WTC11 (cell line): ENCODE results near the gene DPEP2NB. TPM values are rescaled to one million over a fixed set of nuclear protein-coding genes. Genes with fewer than 3 reads are reported as not detected.

Experiments used
- ATAC-seq: fragments of 200-7000 bp; cut with Tn5 transposase; 2 replicates; pipeline ENCODE4 v1.10.0; 2021; ENCODE audit warnings: mild to moderate bottlenecking, moderate library complexity
- CTCF ChIA-PET: fragments of 300-600 bp; sonication (Branson Sonifier 250); formaldehyde crosslinking; loops from one replicate; lab custom pipeline; 2021; ENCODE audit warnings: antibody characterized with exemption; lab: Charles Lee
- POLR2A ChIA-PET: fragments of 350-600 bp; sonication (Branson Sonifier 250); formaldehyde crosslinking; loops from one replicate; lab custom pipeline; 2021; ENCODE audit warnings: antibody characterized with exemption; lab: Charles Lee
- DNase-seq: peaks from one replicate; pipeline ENCODE4 v3.0.0; 2021; ENCODE audit warnings: low spot score
- H3K27ac Mint-ChIP-seq: 2 replicates; pipeline ENCODE4 v1.8.0; 2021; ENCODE audit warnings: mixed read lengths
- H3K27me3 Mint-ChIP-seq: 2 replicates; pipeline ENCODE4 v1.8.0; 2021; ENCODE audit warnings: low read depth, mild to moderate bottlenecking, moderate library complexity, mixed read lengths
- H3K36me3 Mint-ChIP-seq: 2 replicates; pipeline ENCODE4 v1.8.0; 2021; ENCODE audit warnings: mixed read lengths
- H3K4me1 Mint-ChIP-seq: 2 replicates; pipeline ENCODE4 v1.8.0; 2022; ENCODE audit warnings: mixed read lengths
- H3K4me3 Mint-ChIP-seq: 2 replicates; pipeline ENCODE4 v1.8.0; 2021; ENCODE audit warnings: mild to moderate bottlenecking, moderate library complexity, mixed read lengths
- H3K9me3 Mint-ChIP-seq: 2 replicates; pipeline ENCODE4 v1.8.0; 2021; ENCODE audit warnings: mixed read lengths
- AR ChIP-seq: fragments of 250-450 bp; sonication (Bioruptor Pico); IDR thresholded peaks from 2 replicates; pipeline ENCODE4 v1.9.0; 2021; ENCODE audit warnings: mild to moderate bottlenecking
- EMX1 ChIP-seq: fragments of 250-450 bp; sonication (Bioruptor Pico); IDR thresholded peaks from 2 replicates; pipeline ENCODE4 v1.8.0; 2021; ENCODE audit warnings: mild to moderate bottlenecking
- FOXK1 ChIP-seq: sonication (generic); formaldehyde crosslinking; IDR thresholded peaks from 2 replicates; pipeline ENCODE4 v1.8.0; 2022; ENCODE audit warnings: mild to moderate bottlenecking, moderate library complexity, missing genetic modification reagents
- FOXP4 ChIP-seq: sonication (generic); formaldehyde crosslinking; IDR thresholded peaks from 2 replicates; pipeline ENCODE4 v1.8.0; 2022; ENCODE audit warnings: mild to moderate bottlenecking, missing genetic modification reagents
- GTF2I ChIP-seq: fragments of 250-450 bp; sonication (Bioruptor Pico); conservative IDR thresholded peaks from 2 replicates; pipeline ENCODE4 v1.4.0; 2021; ENCODE audit warnings: mild to moderate bottlenecking
- HMGXB4 ChIP-seq: sonication (generic); formaldehyde crosslinking; IDR thresholded peaks from 2 replicates; pipeline ENCODE4 v1.8.1; 2023; ENCODE audit warnings: mild to moderate bottlenecking, moderate library complexity, missing genetic modification reagents
- NFE2L1 ChIP-seq: sonication (generic); formaldehyde crosslinking; IDR thresholded peaks from 2 replicates; pipeline ENCODE4 v1.8.1; 2023; ENCODE audit warnings: missing genetic modification reagents
- NR3C1 ChIP-seq: sonication (generic); formaldehyde crosslinking; conservative IDR thresholded peaks from 2 replicates; pipeline ENCODE4 v1.8.1; 2023; ENCODE audit warnings: low read depth, mild to moderate bottlenecking, missing genetic modification reagents
- STAT6 ChIP-seq: sonication (generic); formaldehyde crosslinking; conservative IDR thresholded peaks from 2 replicates; pipeline ENCODE4 v1.8.1; 2023; ENCODE audit warnings: mild to moderate bottlenecking, low read depth, missing genetic modification reagents, moderate library complexity
- TEAD1 ChIP-seq: sonication (generic); formaldehyde crosslinking; IDR thresholded peaks from 2 replicates; pipeline ENCODE4 v1.8.0; 2022; ENCODE audit warnings: mild to moderate bottlenecking, missing genetic modification reagents
- TP53 ChIP-seq: sonication (generic); formaldehyde crosslinking; IDR thresholded peaks from 2 replicates; pipeline ENCODE4 v1.8.1; 2023; ENCODE audit warnings: mild to moderate bottlenecking, missing genetic modification reagents
- ZBTB21 ChIP-seq: sonication (generic); formaldehyde crosslinking; IDR thresholded peaks from 2 replicates; pipeline ENCODE4 v1.8.1; 2023; ENCODE audit warnings: mild to moderate bottlenecking, missing genetic modification reagents, borderline replicate concordance
- ZNF232 ChIP-seq: sonication (generic); formaldehyde crosslinking; IDR thresholded peaks from 2 replicates; pipeline ENCODE4 v1.8.0; 2022; ENCODE audit warnings: mild to moderate bottlenecking, missing genetic modification reagents
- ZNF281 ChIP-seq: sonication (generic); formaldehyde crosslinking; IDR thresholded peaks from 2 replicates; pipeline ENCODE4 v1.8.0; 2023; ENCODE audit warnings: mild to moderate bottlenecking, missing genetic modification reagents
- ZNF396 ChIP-seq: fragments of 250-450 bp; sonication (Bioruptor Pico); IDR thresholded peaks from 2 replicates; pipeline ENCODE4 v1.8.0; 2021; ENCODE audit warnings: mild to moderate bottlenecking, moderate library complexity, borderline replicate concordance
- total RNA-seq: library from RNA; stranded (reverse); gene quantifications from 3 replicates; pipeline ENCODE4 v1.2.3, GENCODE V29; 2021

The DPEP2NB gene
- total RNA-seq, 1 experiment from 2014 or later = not detected

GRCh38 chr16:68022728-68023537, 7.2 kb upstream of the DPEP2NB start, which contains the start of the genes DDX28 and DUS2 (continued):
- TF ChIP-seq HMGXB4 (CRISPR knock-in tag) (peak; percentile 80; the same call in 1 of the 2 replicates), AR (CRISPR knock-in tag) (no peak), GTF2I (no peak), FOXP4 (CRISPR knock-in tag) (peak; percentile 96), TEAD1 (CRISPR knock-in tag) (peak; percentile 79; the same call in 1 of the 2 replicates), EMX1 (CRISPR knock-in tag) (no peak), FOXK1 (CRISPR knock-in tag) (peak; percentile 100), NFE2L1 (CRISPR knock-in tag) (peak; percentile 81; the same call in 1 of the 2 replicates)

GRCh38 chr16:68022278-68022727, 6.6 kb upstream of the DPEP2NB start:
- ChIA-PET CTCF (interaction anchor here (0.9 to 3.2 kb wide), 6 partner anchors 18 to 206 kb away, joined by 3 to 17 read pairs (median 4); no protein-coding TSS in a partner anchor), POLR2A (interaction anchor here (0.7 kb wide), 1 partner anchor 325 kb away, joined by 3 read pairs; no protein-coding TSS in a partner anchor)
- Mint-ChIP-seq H3K9me3 (no peaks in the 10 kb centered on the region), H3K4me1 (peaks cover 15% of the 10 kb centered on the region), H3K36me3 (peaks cover 9% of the 10 kb centered on the region; the same call in 1 of the 2 replicates), H3K4me3 (peak overlapping the region; percentile 100), H3K27me3 (no peaks in the 10 kb centered on the region; the same call in 1 of the 2 replicates), H3K27ac (peak overlapping the region; percentile 87)
- DNase-seq (peak; percentile 20), ATAC-seq (peak; percentile 13)
- TF ChIP-seq STAT6 (CRISPR knock-in tag) = no peak
- TF ChIP-seq ZBTB21 (CRISPR knock-in tag) = no peak
- TF ChIP-seq ZNF281 (CRISPR knock-in tag) = no peak
- TF ChIP-seq TP53 (CRISPR knock-in tag) = no peak
- TF ChIP-seq NR3C1 = no peak
- TF ChIP-seq ZNF232 = no peak
- no peak for TF ChIP-seq ZNF396 (CRISPR knock-in tag)
